Measurements from ENCODE around the gene PRSS53. TPM values are rescaled to one million over a fixed set of nuclear protein-coding genes. Genes with fewer than 3 reads are reported as not detected.
"Not testable (repeated sequence)": the region's sequence is repeated elsewhere in the genome, so short reads cannot be mapped to it uniquely, and the experiment has no call there.

Gene PRSS53
- total RNA-seq, 1 donor from 2014 or later: 2.2 TPM

GRCh38 chr16:31106509-31107464 is 18.0 kb upstream of the PRSS53 start:
- DNase-seq (ENCODE audit: low read depth): no peak
- H3K4me3 ChIP-seq (ENCODE audit: low read depth, low read length): no peak overlapping the region
- no peak for TF ChIP-seq CTCF (conservative IDR thresholded peaks at IDR 0.05; ENCODE audit: low read depth, low read length)

DNA sequence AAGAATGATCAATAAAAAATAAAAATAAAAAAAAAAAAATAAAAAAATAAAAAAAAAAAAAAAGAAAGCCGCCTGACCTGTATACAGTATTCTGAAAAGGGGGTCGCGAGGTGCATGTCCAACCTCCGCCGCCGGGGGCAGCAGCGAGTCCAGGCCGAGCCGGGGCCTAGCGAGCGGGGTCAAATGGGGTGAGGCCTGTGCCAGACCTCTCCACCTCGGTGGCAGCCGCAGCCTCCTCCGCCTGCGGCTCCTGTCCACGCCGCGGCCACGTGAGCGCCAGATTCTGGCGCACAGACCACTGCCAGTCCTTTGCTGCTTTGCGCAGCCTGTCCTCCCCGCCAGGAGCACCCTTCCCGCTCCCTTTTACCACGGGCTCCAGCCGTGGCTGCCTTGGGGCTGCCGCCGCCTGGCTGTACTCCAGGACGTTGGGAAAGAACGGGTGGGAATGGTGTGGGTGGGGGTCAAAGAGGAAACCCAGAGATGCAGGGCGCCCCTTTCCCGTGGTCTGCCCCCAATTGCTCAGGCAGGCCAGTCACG is 17.0 kb upstream of the PRSS53 start:
- peak overlapping the region; percentile 18 for H3K4me3 ChIP-seq (ENCODE audit: low read depth, low read length)
- TF ChIP-seq CTCF (conservative IDR thresholded peaks at IDR 0.05; ENCODE audit: low read depth, low read length): peak; percentile 71
- DNase-seq (ENCODE audit: low read depth): no peak

DNA sequence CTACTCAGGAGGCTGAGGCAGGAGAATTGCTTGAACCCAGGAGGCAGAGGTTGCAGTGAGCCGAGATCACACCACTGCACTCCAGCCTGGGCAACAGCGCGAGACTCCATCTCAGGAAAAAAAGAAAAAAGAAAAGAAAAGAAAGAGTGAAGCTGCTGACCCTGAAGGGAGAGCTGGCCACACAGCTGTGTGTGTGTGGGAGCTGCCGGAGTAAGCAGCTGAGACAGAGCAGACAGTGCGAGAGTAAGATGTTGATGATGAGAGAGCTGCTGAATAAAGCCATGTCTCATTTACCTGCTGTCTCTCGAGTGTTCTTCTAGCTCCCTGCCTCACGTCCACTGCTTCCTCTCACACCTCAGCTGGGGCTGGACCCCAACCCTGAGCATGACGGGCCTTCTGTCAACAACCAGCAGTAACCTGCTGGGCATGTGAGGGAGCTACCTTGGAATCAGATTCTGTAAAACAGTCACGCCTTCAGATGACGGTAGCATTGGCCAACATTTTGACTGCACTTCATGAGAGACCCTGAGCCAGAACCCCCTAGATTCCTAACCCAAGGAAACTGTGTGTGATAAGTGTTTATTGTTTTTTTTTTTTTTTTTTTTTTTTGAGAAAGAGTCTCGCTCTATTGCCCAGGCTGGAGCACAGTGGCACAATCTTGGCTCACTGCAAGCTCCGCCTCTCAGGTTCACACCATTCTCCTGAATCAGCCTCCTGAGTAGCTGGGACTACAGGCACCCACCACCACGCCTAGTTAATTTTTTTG is 12.3 kb upstream of the PRSS53 start:
- H3K4me3 ChIP-seq (ENCODE audit: low read depth, low read length); DNase-seq (ENCODE audit: low read depth): not testable (repeated sequence)

DNA sequence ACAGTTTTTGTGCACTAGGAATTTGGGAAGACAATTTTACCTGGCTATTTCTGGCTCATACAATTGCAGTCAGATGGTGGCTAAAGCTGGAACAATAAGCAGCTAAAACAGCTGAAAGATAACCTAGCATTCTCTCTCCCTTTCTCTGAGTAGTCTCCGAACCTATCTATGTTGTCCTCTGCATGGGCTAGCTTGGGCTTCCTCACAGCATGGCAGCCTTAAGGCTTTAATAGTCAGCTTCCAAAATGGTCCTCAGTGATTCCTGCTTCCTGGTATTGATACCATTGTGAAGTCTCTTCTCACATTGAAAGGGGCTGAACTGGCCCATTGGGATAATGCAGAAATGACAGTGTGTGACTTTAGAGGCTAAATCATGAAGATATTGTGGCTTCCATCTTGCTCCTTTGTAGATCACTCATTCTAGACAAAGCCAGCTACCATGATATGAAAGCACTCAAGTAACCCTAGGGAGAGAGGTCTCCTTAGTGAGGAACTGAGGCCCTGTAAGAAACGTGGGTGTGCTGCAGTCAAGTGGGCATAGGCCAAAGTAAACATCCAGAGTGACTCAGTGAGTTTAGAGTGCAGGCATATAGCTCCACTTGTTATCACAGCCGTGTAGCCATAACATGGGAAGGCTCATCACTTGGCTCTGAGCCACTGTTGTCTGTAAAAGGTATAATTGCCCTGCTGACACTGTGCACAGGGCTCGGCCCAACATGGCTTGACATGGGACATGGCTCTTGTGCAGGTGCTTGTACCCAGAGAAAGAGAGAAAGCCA is 11.3 kb upstream of the PRSS53 start:
- TF ChIP-seq CTCF (conservative IDR thresholded peaks at IDR 0.05; ENCODE audit: low read depth, low read length): no peak

GRCh38 chr16:31094424-31095120 is 5.8 kb upstream of the PRSS53 start, which contains the start of gene VKORC1:
TSS of gene VKORC1 (minus strand) at chr16:31094797. CDS start at chr16:31094729, 68 bp downstream.
- peak within 1 kb of the TSS; percentile 98 for H3K4me3 ChIP-seq (ENCODE audit: low read depth, low read length)
- TF ChIP-seq CTCF (conservative IDR thresholded peaks at IDR 0.05; ENCODE audit: low read depth, low read length): no peak
- peak; percentile 81 for DNase-seq (ENCODE audit: low read depth)

More for the DNA sequence above, 11.3 kb upstream of the PRSS53 start:
- DNase-seq (ENCODE audit: low read depth): no peak
- no peak overlapping the region for H3K4me3 ChIP-seq (ENCODE audit: low read depth, low read length)

DNA sequence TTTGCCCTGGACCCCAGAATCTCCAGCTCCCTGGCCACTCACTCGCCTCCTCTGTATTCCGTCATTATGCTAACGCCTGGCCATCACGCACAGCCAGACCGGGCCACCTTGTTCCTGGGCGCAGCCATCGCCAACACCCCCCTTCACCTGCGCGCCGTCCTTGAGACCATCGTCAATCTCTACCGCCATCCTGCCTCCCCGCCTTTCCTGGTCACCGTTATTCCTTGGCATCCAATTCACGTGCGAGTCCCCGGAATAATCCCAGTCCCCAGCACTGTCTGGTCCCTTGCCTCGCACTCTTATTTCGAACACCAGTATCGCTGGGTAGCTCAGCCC is 5.3 kb upstream of the PRSS53 start:
- no peak for TF ChIP-seq CTCF (conservative IDR thresholded peaks at IDR 0.05; ENCODE audit: low read depth, low read length)
- H3K4me3 ChIP-seq (ENCODE audit: low read depth, low read length): peak overlapping the region; percentile 98
- no peak for DNase-seq (ENCODE audit: low read depth)

All from epithelial cell of proximal tubule (primary cell).